ENCODE data around the gene SLC66A2.

The SLC66A2 gene

GRCh38 chr18:79952456-79952995 is 1.1 kb upstream of the SLC66A2 start:
- H3K4me2 ChIP-seq (ENCODE audit: low read depth, low read length), result peak overlapping the region; percentile 99; the same call in 1 of the 2 replicates
- no peaks in the 10 kb centered on the region for H3K27me3 ChIP-seq (replicated peaks; ENCODE audit: insufficient read depth, low read length)

GRCh38 chr18:79950515-79951341 is 725 bp downstream of the SLC66A2 start:
- Histone ChIP-seq H3K9ac (ENCODE audit: low read length) (peak overlapping the region; percentile 68), H3K27ac (ENCODE audit: low read length) (no peak overlapping the region), H3K9me3 (replicated peaks; ENCODE audit: insufficient read depth, low read length) (no peaks in the 10 kb centered on the region), H3K4me2 (ENCODE audit: low read depth, low read length) (peak overlapping the region; percentile 66), H3K9me2 (replicated peaks; ENCODE audit: insufficient read depth, low read length) (no peaks in the 10 kb centered on the region), H3K4me3 (ENCODE audit: low read length) (peak overlapping the region; percentile 75), H4K20me1 (ENCODE audit: insufficient read depth, low read length) (no peaks in the 10 kb centered on the region), H2AFZ (ENCODE audit: low read length) (peak overlapping the region; percentile 27; the same call in 1 of the 2 replicates), H3K36me3 (replicated peaks; ENCODE audit: insufficient read depth, low read length) (no peaks in the 10 kb centered on the region), H3F3A (ENCODE audit: insufficient read depth, low read length) (no peaks in the 10 kb centered on the region), H3K4me1 (ENCODE audit: low read length) (no peaks in the 10 kb centered on the region), H3K27me3 (replicated peaks; ENCODE audit: insufficient read depth, low read length) (no peaks in the 10 kb centered on the region), H3K79me2 (ENCODE audit: low read length) (peaks cover 17% of the 10 kb centered on the region; the same call in 1 of the 2 replicates)
- no peak for DNase-seq
- TF ChIP-seq CTCF (IDR thresholded peaks at IDR 0.05; ENCODE audit: low read length) (no peak), EZH2phosphoT487 (IDR thresholded peaks at IDR 0.05; ENCODE audit: low read length) (no peak), EZH2 (optimal IDR thresholded peaks at IDR 0.05; ENCODE audit: low read depth, low read length) (no peak)

More at GRCh38 chr18:79952456-79952995, 1.1 kb upstream of the SLC66A2 start:
- Histone ChIP-seq H4K20me1 (ENCODE audit: insufficient read depth, low read length) (no peaks in the 10 kb centered on the region), H3K4me3 (ENCODE audit: low read length) (no peak overlapping the region; the same call in 1 of the 2 replicates), H3K36me3 (replicated peaks; ENCODE audit: insufficient read depth, low read length) (no peaks in the 10 kb centered on the region), H3K79me2 (ENCODE audit: low read length) (peaks cover 17% of the 10 kb centered on the region; the same call in 1 of the 2 replicates), H3F3A (ENCODE audit: insufficient read depth, low read length) (no peaks in the 10 kb centered on the region), H3K9me2 (replicated peaks; ENCODE audit: insufficient read depth, low read length) (no peaks in the 10 kb centered on the region), H3K27ac (ENCODE audit: low read length) (no peak overlapping the region), H3K4me1 (ENCODE audit: low read length) (no peaks in the 10 kb centered on the region), H3K9ac (ENCODE audit: low read length) (no peak overlapping the region; the same call in 1 of the 2 replicates), H3K9me3 (replicated peaks; ENCODE audit: insufficient read depth, low read length) (no peaks in the 10 kb centered on the region), H2AFZ (ENCODE audit: low read length) (peak overlapping the region; percentile 81; the same call in 1 of the 2 replicates)
- TF ChIP-seq EZH2 (optimal IDR thresholded peaks at IDR 0.05; ENCODE audit: low read depth, low read length), result no peak
- TF ChIP-seq EZH2phosphoT487 (IDR thresholded peaks at IDR 0.05; ENCODE audit: low read length), result no peak
- no peak for TF ChIP-seq CTCF (IDR thresholded peaks at IDR 0.05; ENCODE audit: low read length)
- DNase-seq, result no peak

- H3K79me2 ChIP-seq (ENCODE audit: low read length), result peaks cover 17% of the 10 kb centered on the region; the same call in 1 of the 2 replicates
- no peaks in the 10 kb centered on the region for H3F3A ChIP-seq (ENCODE audit: insufficient read depth, low read length)
- H4K20me1 ChIP-seq (ENCODE audit: insufficient read depth, low read length), result no peaks in the 10 kb centered on the region
- H3K9ac ChIP-seq (ENCODE audit: low read length), result no peak overlapping the region
- H3K9me2 ChIP-seq (replicated peaks; ENCODE audit: insufficient read depth, low read length), result no peaks in the 10 kb centered on the region
- no peak overlapping the region for H3K27ac ChIP-seq (ENCODE audit: low read length)
- H3K4me3 ChIP-seq (ENCODE audit: low read length), result no peak overlapping the region; the same call in 1 of the 2 replicates
- no peaks in the 10 kb centered on the region for H3K27me3 ChIP-seq (replicated peaks; ENCODE audit: insufficient read depth, low read length)
- no peak overlapping the region for H2AFZ ChIP-seq (ENCODE audit: low read length)
- TF ChIP-seq EZH2 (optimal IDR thresholded peaks at IDR 0.05; ENCODE audit: low read depth, low read length) (no peak), CTCF (IDR thresholded peaks at IDR 0.05; ENCODE audit: low read length) (no peak), EZH2phosphoT487 (IDR thresholded peaks at IDR 0.05; ENCODE audit: low read length) (no peak)
- DNase-seq, result no peak
- H3K9me3 ChIP-seq (replicated peaks; ENCODE audit: insufficient read depth, low read length), result no peaks in the 10 kb centered on the region
- H3K4me1 ChIP-seq (ENCODE audit: low read length), result no peaks in the 10 kb centered on the region
- H3K36me3 ChIP-seq (replicated peaks; ENCODE audit: insufficient read depth, low read length), result no peaks in the 10 kb centered on the region
- peak overlapping the region; percentile 66; the same call in 1 of the 2 replicates for H3K4me2 ChIP-seq (ENCODE audit: low read depth, low read length)
Measured at GRCh38 chr18:79949697-79950487, 1.6 kb downstream of the SLC66A2 start.

All from MM.1S (cell line).